WTC11 (cell line): Measurements from ENCODE around the gene LDLRAD4. TPM values are rescaled to one million over a fixed set of nuclear protein-coding genes. Genes with fewer than 3 reads are reported as not detected.

Experiments
- ATAC-seq: fragments of 200-7000 bp; cut with Tn5 transposase; 2 replicates; pipeline ENCODE4 v1.10.0; 2021; ENCODE audit warnings: mild to moderate bottlenecking, moderate library complexity
- CTCF ChIA-PET: fragments of 300-600 bp; sonication (Branson Sonifier 250); formaldehyde crosslinking; loops from one replicate; lab custom pipeline; 2021; ENCODE audit warnings: antibody characterized with exemption; lab: Charles Lee
- POLR2A ChIA-PET: fragments of 350-600 bp; sonication (Branson Sonifier 250); formaldehyde crosslinking; loops from one replicate; lab custom pipeline; 2021; ENCODE audit warnings: antibody characterized with exemption; lab: Charles Lee
- DNase-seq: peaks from one replicate; pipeline ENCODE4 v3.0.0; 2021; ENCODE audit warnings: low spot score
- H3K27ac Mint-ChIP-seq: 2 replicates; pipeline ENCODE4 v1.8.0; 2021; ENCODE audit warnings: mixed read lengths
- H3K27me3 Mint-ChIP-seq: 2 replicates; pipeline ENCODE4 v1.8.0; 2021; ENCODE audit warnings: low read depth, mild to moderate bottlenecking, moderate library complexity, mixed read lengths
- H3K36me3 Mint-ChIP-seq: 2 replicates; pipeline ENCODE4 v1.8.0; 2021; ENCODE audit warnings: mixed read lengths
- H3K4me1 Mint-ChIP-seq: 2 replicates; pipeline ENCODE4 v1.8.0; 2022; ENCODE audit warnings: mixed read lengths
- H3K4me3 Mint-ChIP-seq: 2 replicates; pipeline ENCODE4 v1.8.0; 2021; ENCODE audit warnings: mild to moderate bottlenecking, moderate library complexity, mixed read lengths
- H3K9me3 Mint-ChIP-seq: 2 replicates; pipeline ENCODE4 v1.8.0; 2021; ENCODE audit warnings: mixed read lengths
- ATF2 ChIP-seq: sonication (generic); formaldehyde crosslinking; IDR thresholded peaks from 2 replicates; pipeline ENCODE4 v1.8.1; 2022; ENCODE audit warnings: low read depth, missing genetic modification reagents, borderline replicate concordance
- ERG ChIP-seq: fragments of 250-450 bp; sonication (Bioruptor Pico); IDR thresholded peaks from 2 replicates; pipeline ENCODE4 v1.8.0; 2021; ENCODE audit warnings: mild to moderate bottlenecking
- ETV6 ChIP-seq: sonication (generic); formaldehyde crosslinking; IDR thresholded peaks from 2 replicates; pipeline ENCODE4 v1.8.1; 2022; ENCODE audit warnings: mild to moderate bottlenecking, missing genetic modification reagents
- FOXJ3 ChIP-seq: sonication (generic); formaldehyde crosslinking; IDR thresholded peaks from 2 replicates; pipeline ENCODE4 v1.9.0; 2021; ENCODE audit warnings: missing genetic modification reagents, mild to moderate bottlenecking, borderline replicate concordance
- FOXP1 ChIP-seq: sonication (generic); formaldehyde crosslinking; IDR thresholded peaks from 2 replicates; pipeline ENCODE4 v1.8.0; 2022; ENCODE audit warnings: missing genetic modification reagents, mild to moderate bottlenecking, moderate library complexity, borderline replicate concordance
- GRHL2 ChIP-seq: fragments of 250-450 bp; sonication (Bioruptor Pico); IDR thresholded peaks from 2 replicates; pipeline ENCODE4 v1.8.0; 2022; ENCODE audit warnings: mild to moderate bottlenecking, moderate library complexity; ENCODE audit not compliant: insufficient replicate concordance, severe bottlenecking
- IRF1 ChIP-seq: sonication (generic); formaldehyde crosslinking; IDR thresholded peaks from 2 replicates; pipeline ENCODE4 v1.8.0; 2023; ENCODE audit warnings: missing genetic modification reagents
- IRF2 ChIP-seq: sonication (generic); formaldehyde crosslinking; IDR thresholded peaks from 2 replicates; pipeline ENCODE4 v1.8.0; 2022; ENCODE audit warnings: low read depth, missing genetic modification reagents, borderline replicate concordance
- PREB ChIP-seq: sonication (generic); formaldehyde crosslinking; IDR thresholded peaks from 2 replicates; pipeline ENCODE4 v1.8.1; 2022; ENCODE audit warnings: mild to moderate bottlenecking, missing genetic modification reagents, moderate library complexity, borderline replicate concordance
- ZNF281 ChIP-seq: sonication (generic); formaldehyde crosslinking; IDR thresholded peaks from 2 replicates; pipeline ENCODE4 v1.8.0; 2023; ENCODE audit warnings: mild to moderate bottlenecking, missing genetic modification reagents
- ZNF512 ChIP-seq: sonication (generic); formaldehyde crosslinking; IDR thresholded peaks from 2 replicates; pipeline ENCODE4 v1.8.1; 2022; ENCODE audit warnings: missing genetic modification reagents, borderline replicate concordance
- ZNF532 ChIP-seq: fragments of 250-450 bp; sonication (Bioruptor Pico); IDR thresholded peaks from 2 replicates; pipeline ENCODE4 v1.9.0; 2021; ENCODE audit warnings: mild to moderate bottlenecking, borderline replicate concordance
- ZNF671 ChIP-seq: fragments of 250-450 bp; sonication (Bioruptor Pico); IDR thresholded peaks from 2 replicates; pipeline ENCODE4 v1.8.0; 2021; ENCODE audit warnings: mild to moderate bottlenecking
- total RNA-seq: library from RNA; stranded (reverse); gene quantifications from 3 replicates; pipeline ENCODE4 v1.2.3, GENCODE V29; 2021

LDLRAD4 gene
- total RNA-seq, 1 experiment from 2014 or later, result 6.2 TPM

GRCh38 chr18:13376298-13376840, 157.8 kb downstream of the LDLRAD4 start (continued):
- TF ChIP-seq ATF2, result no peak
- no peak for TF ChIP-seq IRF1
- TF ChIP-seq ZNF671 (CRISPR knock-in tag), result no peak
- no peak for TF ChIP-seq ZNF281
- TF ChIP-seq PREB (CRISPR knock-in tag), result no peak
- no peak for TF ChIP-seq ZNF512 (CRISPR knock-in tag)
- TF ChIP-seq GRHL2 (CRISPR knock-in tag), result no peak

- no peak overlapping the region for H3K4me3 Mint-ChIP-seq
- TF ChIP-seq FOXP1 (CRISPR knock-in tag) (no peak), IRF2 (no peak), FOXJ3 (CRISPR knock-in tag) (no peak), ETV6 (no peak), ERG (CRISPR knock-in tag) (no peak), PREB (CRISPR knock-in tag) (no peak), ZNF532 (CRISPR knock-in tag) (no peak)
- TF ChIP-seq, all 79 proteins: peak for 0
- H3K4me1 Mint-ChIP-seq, result peaks cover 13% of the 10 kb centered on the region
- H3K27ac Mint-ChIP-seq, result no peak overlapping the region
- ATAC-seq (no peak), DNase-seq (no peak)
- H3K36me3 Mint-ChIP-seq, result no peaks in the 10 kb centered on the region
- ChIA-PET POLR2A (no interaction called here), CTCF (no interaction called here)
- no peaks in the 10 kb centered on the region for H3K9me3 Mint-ChIP-seq
- no peaks in the 10 kb centered on the region for H3K27me3 Mint-ChIP-seq
Observed at GRCh38 chr18:13376841-13377351, 158.3 kb downstream of the LDLRAD4 start.
